Gastroesophageal sphincter (tissue), 4 donors: ENCODE measurements around the gene SPON2. TPM values are rescaled to one million over a fixed set of nuclear protein-coding genes. Genes with fewer than 3 reads are reported as not detected.
A peak's percentile ranks its signal among the peaks of the same experiment; 100 is the strongest.

Experiments
- ATAC-seq: fragments of 150-250 bp; one replicate; pipeline ENCODE4 v1.9.1; 2016; ENCODE audit warnings: mild to moderate bottlenecking, moderate library complexity
- H3K27ac ChIP-seq, 4 donors: fragments of 200-600 bp; sonication (generic) in 3 of 4; 1 replicate in 3 of 4; 2 replicates in 1 of 4; pipeline ENCODE4 v1.5.1; 2016 to 2019
- H3K27me3 ChIP-seq: fragments of 200-600 bp; sonication (generic); one replicate; pipeline ENCODE4 v1.5.1; 2019
- H3K36me3 ChIP-seq, 2 donors: fragments of 200-600 bp; sonication (generic); one replicate each; pipeline ENCODE4 v1.5.1; 2019; ENCODE audit warnings: control low read depth in 1 of 2
- H3K4me1 ChIP-seq, 3 donors: fragments of 200-600 bp; sonication (generic); 1 replicate in 2 of 3; 2 replicates in 1 of 3; pipeline ENCODE4 v1.5.1; 2016 to 2019; ENCODE audit warnings: control low read depth in 2 of 3
- H3K4me3 ChIP-seq, 2 donors: fragments of 200-600 bp; sonication (generic); one replicate each; pipeline ENCODE4 v1.5.1; 2019; ENCODE audit warnings: mild to moderate bottlenecking in 1 of 2, moderate library complexity in 1 of 2
- H3K9me3 ChIP-seq, 3 donors: fragments of 200-600 bp; sonication (generic); one replicate each; pipeline ENCODE4 v1.5.1; 2017 to 2019; ENCODE audit warnings: control low read depth in 2 of 3
- EP300 ChIP-seq: sonication (generic); formaldehyde crosslinking; IDR thresholded peaks from one replicate; pipeline ENCODE4 v1.6.1; 2017; ENCODE audit warnings: antibody characterized with exemption, mild to moderate bottlenecking
- POLR2A ChIP-seq, 2 donors: fragments of 450-650 bp; IDR thresholded peaks; one replicate each; pipeline ENCODE4 v1.6.1; 2017; ENCODE audit warnings: antibody characterized with exemption in 2 of 2, mild to moderate bottlenecking in 2 of 2, moderate library complexity in 1 of 2
- POLR2AphosphoS5 ChIP-seq: sonication (generic); formaldehyde crosslinking; IDR thresholded peaks from one replicate; pipeline ENCODE4 v1.6.1; 2017; ENCODE audit warnings: antibody characterized with exemption
- WGBS, 2 donors: methylation state at CpG; one replicate each; pipeline ENCODE4 v1.1.5; 2018; ENCODE audit warnings: low coverage in 1 of 2; 5-methylcytosine and 5-hydroxymethylcytosine counted together
- total RNA-seq, 4 donors: library from RNA; depleted of rRNA; stranded (reverse); fragments of >200 nt; gene quantifications; one replicate each; pipeline ENCODE4 v1.1.0, GENCODE V29; 2016
- TF ChIP-seq, protein P1 (sequence below), 4 experiments: fragments of 200-600 bp in 2 of 4; fragments of 450-650 bp in 2 of 4; sonication (generic) in 1 of 4; IDR thresholded peaks; one replicate each; pipeline ENCODE4 v1.5.1; 2017 to 2019; ENCODE audit warnings: antibody characterized with exemption in 4 of 4, mild to moderate bottlenecking in 2 of 4, moderate library complexity in 2 of 4

SPON2 gene
- total RNA-seq, 4 donors from 2014 or later: 16.3 to 72.5 (median 55.0) TPM

DNA sequence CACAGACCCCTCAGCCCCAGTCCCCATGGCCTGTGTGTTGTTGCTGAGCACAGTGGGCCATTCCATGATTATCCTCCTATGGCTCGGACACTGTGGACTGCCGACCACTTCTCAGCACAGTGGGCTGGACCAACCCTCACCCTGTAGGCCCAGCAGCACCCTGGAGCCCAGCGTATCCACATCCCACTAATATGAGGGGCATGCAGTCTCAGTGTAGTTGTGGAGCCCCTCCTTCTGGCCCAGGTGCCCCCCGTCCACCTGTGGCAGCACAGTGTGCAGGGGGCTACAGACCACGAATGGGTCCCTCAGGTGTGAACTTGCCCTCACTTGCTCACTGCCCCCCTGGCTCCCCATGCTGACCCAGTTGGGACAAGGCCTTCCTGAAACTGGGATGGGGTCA, 7.9 kb downstream of the SPON2 start:
- 95% methylated on average over 4 of the region's 5 CpGs; no CpG with 5 or more reads in 1 of the 2 donors for WGBS, 2 donors
- no peak overlapping the region for H3K4me3 ChIP-seq
- TF ChIP-seq POLR2AphosphoS5: no peak
- TF ChIP-seq POLR2A (IDR thresholded peaks at IDR 0.05): no peak
- TF ChIP-seq, protein P1, sequence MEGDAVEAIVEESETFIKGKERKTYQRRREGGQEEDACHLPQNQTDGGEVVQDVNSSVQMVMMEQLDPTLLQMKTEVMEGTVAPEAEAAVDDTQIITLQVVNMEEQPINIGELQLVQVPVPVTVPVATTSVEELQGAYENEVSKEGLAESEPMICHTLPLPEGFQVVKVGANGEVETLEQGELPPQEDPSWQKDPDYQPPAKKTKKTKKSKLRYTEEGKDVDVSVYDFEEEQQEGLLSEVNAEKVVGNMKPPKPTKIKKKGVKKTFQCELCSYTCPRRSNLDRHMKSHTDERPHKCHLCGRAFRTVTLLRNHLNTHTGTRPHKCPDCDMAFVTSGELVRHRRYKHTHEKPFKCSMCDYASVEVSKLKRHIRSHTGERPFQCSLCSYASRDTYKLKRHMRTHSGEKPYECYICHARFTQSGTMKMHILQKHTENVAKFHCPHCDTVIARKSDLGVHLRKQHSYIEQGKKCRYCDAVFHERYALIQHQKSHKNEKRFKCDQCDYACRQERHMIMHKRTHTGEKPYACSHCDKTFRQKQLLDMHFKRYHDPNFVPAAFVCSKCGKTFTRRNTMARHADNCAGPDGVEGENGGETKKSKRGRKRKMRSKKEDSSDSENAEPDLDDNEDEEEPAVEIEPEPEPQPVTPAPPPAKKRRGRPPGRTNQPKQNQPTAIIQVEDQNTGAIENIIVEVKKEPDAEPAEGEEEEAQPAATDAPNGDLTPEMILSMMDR (IDR thresholded peaks at IDR 0.05): no peak
- TF ChIP-seq EP300: no peak
- H3K36me3 ChIP-seq: no peaks in the 10 kb centered on the region
- ATAC-seq: no peak
- H3K27me3 ChIP-seq: peaks cover 1% of the 10 kb centered on the region
- no peaks in the 10 kb centered on the region for H3K9me3 ChIP-seq
- H3K27ac ChIP-seq: no peak overlapping the region
- peaks cover 0 to 29% (median 7%) of the 10 kb centered on the region in 3 donors for H3K4me1 ChIP-seq

DNA sequence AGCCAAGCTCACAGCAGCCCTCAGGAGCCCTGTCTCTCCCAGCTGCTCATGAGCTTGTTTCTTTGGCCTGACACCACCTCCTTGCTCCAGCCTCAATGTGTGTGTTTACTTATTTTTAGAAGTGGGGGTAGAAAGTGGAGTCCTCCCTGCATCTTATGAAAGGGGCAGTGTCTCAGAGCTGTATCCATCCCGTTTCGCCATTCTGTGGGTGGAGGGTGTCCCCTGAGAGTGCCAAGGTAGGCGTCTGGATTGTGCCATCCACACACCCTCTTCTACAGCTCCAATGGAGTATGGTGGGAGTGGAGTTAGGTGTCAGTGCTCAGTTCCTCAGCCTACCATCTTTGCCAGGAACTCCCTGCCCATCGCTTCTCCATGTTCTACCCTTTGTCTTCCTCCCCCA, 8.3 kb downstream of the SPON2 start:
- Histone ChIP-seq H3K4me3 (no peak overlapping the region), H3K27me3 (no peaks in the 10 kb centered on the region), H3K36me3 (no peaks in the 10 kb centered on the region), H3K27ac (no peak overlapping the region), H3K9me3 (no peaks in the 10 kb centered on the region), H3K4me1 (peaks cover 0 to 25% (median 7%) of the 10 kb centered on the region in 3 donors)
- no peak for ATAC-seq
- WGBS, 2 donors: 84 to 100% methylated on average over 1 to 4 of the region's 4 CpGs
- no peak for TF ChIP-seq POLR2A (IDR thresholded peaks at IDR 0.05)
- TF ChIP-seq, protein P1 (IDR thresholded peaks at IDR 0.05): no peak
- no peak for TF ChIP-seq EP300

DNA sequence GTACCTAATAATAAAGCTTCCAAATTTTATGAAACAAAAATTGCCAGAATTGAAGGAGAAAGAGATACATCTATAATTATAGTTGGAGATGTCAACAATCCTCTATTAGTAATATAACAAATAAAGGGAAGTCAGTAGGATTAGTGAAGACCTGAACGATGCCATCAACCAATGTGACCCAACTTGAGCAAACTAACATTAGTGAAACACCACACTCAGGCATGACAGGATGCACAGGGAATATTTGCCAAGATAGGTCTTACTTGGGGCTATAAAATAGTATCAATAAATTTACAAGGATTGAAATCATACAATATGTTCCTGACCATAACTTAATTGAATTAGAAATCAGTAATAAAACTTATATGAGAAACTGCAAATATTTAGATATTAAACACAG, 12.0 kb downstream of the SPON2 start:
- H3K4me1 ChIP-seq: peaks cover 0 to 9% (median 0%) of the 10 kb centered on the region in 3 donors
- peaks cover 0 to 13% (median 0%) of the 10 kb centered on the region in 3 donors for H3K9me3 ChIP-seq
- TF ChIP-seq POLR2AphosphoS5: no peak
- H3K36me3 ChIP-seq: no peaks in the 10 kb centered on the region
- 71 to 83% methylated on average over 1 of the region's 1 CpG for WGBS, 2 donors
- H3K27ac ChIP-seq: no peak overlapping the region
- ATAC-seq: no peak
- H3K27me3 ChIP-seq: no peaks in the 10 kb centered on the region
- no peak overlapping the region for H3K4me3 ChIP-seq

DNA sequence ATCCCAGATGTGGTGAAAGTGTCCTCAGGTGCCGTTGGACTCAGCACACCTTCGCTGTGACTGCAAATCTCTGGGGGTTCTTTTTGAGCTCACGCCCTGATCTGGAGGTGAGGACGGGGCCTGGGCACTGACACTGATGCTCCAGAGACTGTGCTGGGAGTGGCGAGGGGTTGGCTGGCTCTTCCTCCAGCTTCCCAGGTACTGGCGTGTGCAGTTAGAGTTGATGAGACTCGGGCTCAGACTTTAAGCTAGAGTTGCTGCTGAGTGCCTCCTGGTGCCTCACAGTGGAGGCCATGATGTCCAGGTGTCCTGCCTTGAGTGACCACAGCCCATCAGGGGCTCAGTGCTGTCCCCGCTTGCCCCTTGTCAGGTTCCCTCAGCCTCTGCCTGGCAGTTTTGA, 16.3 kb downstream of the SPON2 start:
- Histone ChIP-seq H3K27me3 (peaks cover 14% of the 10 kb centered on the region), H3K4me1 (peaks cover 0 to 24% (median 6%) of the 10 kb centered on the region in 3 donors), H3K27ac (peak overlapping the region in 1 of 4 donors; percentile 64), H3K4me3 (no peak overlapping the region), H3K9me3 (peaks cover 0 to 13% (median 0%) of the 10 kb centered on the region in 3 donors), H3K36me3 (no peaks in the 10 kb centered on the region)
- no peak for ATAC-seq
- TF ChIP-seq POLR2A (IDR thresholded peaks at IDR 0.05): no peak
- no peak for TF ChIP-seq EP300
- no peak for TF ChIP-seq POLR2AphosphoS5
- TF ChIP-seq, protein P1 (IDR thresholded peaks at IDR 0.05): no peak
- WGBS, 2 donors: 100% methylated on average over 1 of the region's 8 CpGs; no CpG with 5 or more reads in 1 of the 2 donors

DNA sequence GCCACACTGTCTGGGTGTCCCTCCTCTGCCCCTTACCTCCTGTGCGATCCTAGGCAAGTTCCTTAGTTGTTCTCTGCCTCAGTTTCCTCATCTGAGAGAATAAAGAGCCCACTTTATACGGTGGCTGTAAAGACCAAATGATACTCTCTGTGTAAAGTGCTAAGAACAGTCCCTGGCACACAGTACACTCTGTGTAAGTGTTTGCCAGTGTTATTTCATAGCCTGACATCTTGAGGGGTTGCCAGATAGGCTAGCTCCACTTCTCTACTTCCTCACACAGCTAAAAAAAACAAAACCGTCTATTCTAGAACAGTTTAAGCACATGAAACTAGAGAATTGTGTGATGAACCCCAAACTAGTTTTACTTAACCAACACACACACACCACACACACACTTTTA, 17.1 kb downstream of the SPON2 start:
- 20 to 52% methylated on average over 1 to 3 of the region's 3 CpGs for WGBS, 2 donors
- H3K4me1 ChIP-seq: peaks cover 0 to 24% (median 6%) of the 10 kb centered on the region in 3 donors
- peaks cover 14% of the 10 kb centered on the region for H3K27me3 ChIP-seq
- no peak overlapping the region for H3K4me3 ChIP-seq
- no peaks in the 10 kb centered on the region for H3K36me3 ChIP-seq
- ATAC-seq: peak; percentile 58
- TF ChIP-seq POLR2AphosphoS5 (peak; percentile 39), POLR2A (IDR thresholded peaks at IDR 0.05) (no peak)
- H3K27ac ChIP-seq: peak overlapping the region in 2 of 4 donors; percentile 3 to 64
- peaks cover 0 to 13% (median 0%) of the 10 kb centered on the region in 3 donors for H3K9me3 ChIP-seq

DNA sequence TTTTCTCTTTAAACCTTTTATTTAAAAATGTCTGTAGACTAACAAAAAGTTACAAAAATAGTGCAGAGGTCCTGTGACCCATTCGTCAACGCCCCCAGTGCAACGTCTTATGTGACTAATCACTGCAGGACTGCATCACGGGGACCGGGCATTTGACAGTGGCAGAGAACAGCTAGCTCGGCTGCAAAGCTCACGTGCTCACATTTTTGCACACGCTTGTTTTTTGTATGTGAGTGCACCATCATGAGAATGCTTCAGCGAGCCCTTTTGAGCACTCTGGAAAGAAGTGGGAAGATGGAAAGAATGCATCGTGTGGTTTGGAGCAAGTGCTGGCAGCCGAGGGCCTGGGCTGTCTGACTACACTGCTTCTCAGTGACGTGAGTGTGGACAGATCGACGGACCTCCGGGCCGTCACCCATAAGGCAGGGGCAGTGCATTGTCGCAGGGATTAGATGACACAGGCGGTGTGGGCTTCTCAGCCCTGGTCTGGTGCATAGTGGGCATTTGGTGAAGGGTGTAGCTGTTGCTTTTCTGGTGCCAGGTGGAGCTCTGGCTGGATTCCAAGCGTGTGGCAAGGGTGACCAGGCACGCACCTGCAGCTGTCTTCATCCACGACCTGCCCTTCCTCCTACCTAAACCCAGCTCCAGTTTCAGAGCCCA, 17.7 kb downstream of the SPON2 start:
- peaks cover 0 to 24% (median 6%) of the 10 kb centered on the region in 3 donors for H3K4me1 ChIP-seq
- peak overlapping the region in 2 of 4 donors; percentile 3 to 64 for H3K27ac ChIP-seq
- no peak overlapping the region for H3K4me3 ChIP-seq
- 33 to 65% methylated on average over 14 of the region's 21 CpGs for WGBS, 2 donors
- peak; percentile 62 for ATAC-seq
- TF ChIP-seq POLR2AphosphoS5 (no peak), EP300 (no peak)
- peaks cover 0 to 13% (median 0%) of the 10 kb centered on the region in 3 donors for H3K9me3 ChIP-seq
- peaks cover 14% of the 10 kb centered on the region for H3K27me3 ChIP-seq
- no peaks in the 10 kb centered on the region for H3K36me3 ChIP-seq
